ENCODE data around the gene HERPUD2.

DNA sequence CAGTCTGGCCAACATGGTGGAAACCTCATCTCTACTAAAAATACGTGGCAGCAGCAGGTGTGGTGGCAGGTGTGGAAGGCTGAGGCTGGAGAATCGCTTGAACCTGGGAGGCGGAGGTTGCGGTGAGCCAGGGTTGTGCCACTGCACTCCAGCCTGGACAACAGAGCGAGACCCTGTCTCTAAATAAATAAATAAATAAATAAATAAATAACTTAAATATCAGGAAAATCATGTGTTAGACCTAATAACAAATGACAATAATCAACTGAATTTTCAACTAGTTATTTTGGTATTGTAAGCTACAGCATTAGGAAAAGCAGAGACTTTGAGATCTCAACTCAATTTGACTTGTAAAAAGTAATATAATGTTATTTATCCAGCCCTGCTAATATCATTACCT lies 9.2 kb downstream of the HERPUD2 start:
- TF ChIP-seq CTCF (IDR thresholded peaks at IDR 0.05; ENCODE audit: insufficient read depth, low read length, poor library complexity, severe bottlenecking) (no peak), EZH2phosphoT487 (conservative IDR thresholded peaks at IDR 0.05; ENCODE audit: low read length) (no peak)
